Rectal smooth muscle tissue (tissue), 1 donor: ENCODE measurements around the gene LEP.

Experiments
- H3K27ac ChIP-seq: one replicate; pipeline ENCODE4 v1.7.0; 2013; ENCODE audit warnings: low read depth, low read length, inconsistent platforms
- H3K27me3 ChIP-seq: one replicate; pipeline ENCODE4 v1.7.0; 2013; ENCODE audit warnings: low read length; ENCODE audit not compliant: control insufficient read depth, insufficient read depth
- H3K36me3 ChIP-seq: one replicate; pipeline ENCODE4 v1.7.0; 2013; ENCODE audit warnings: low read length; ENCODE audit not compliant: control insufficient read depth, insufficient read depth
- H3K4me1 ChIP-seq: one replicate; pipeline ENCODE4 v1.7.0; 2013; ENCODE audit warnings: low read length; ENCODE audit not compliant: control insufficient read depth, insufficient read depth
- H3K4me3 ChIP-seq: one replicate; pipeline ENCODE4 v1.7.0; 2013; ENCODE audit warnings: low read length
- H3K9ac ChIP-seq: one replicate; pipeline ENCODE4 v1.7.0; 2013; ENCODE audit warnings: low read length

Gene LEP

GRCh38 chr7:128240696-128241386 lies at the start of gene LEP:
LEP (plus strand) TSS chr7:128241278; CDS start chr7:128252019, 10,741 bp downstream.
- no peaks in the 10 kb centered on the region for H3K4me1 ChIP-seq
- H3K36me3 ChIP-seq, result no peaks in the 10 kb centered on the region
- H3K27me3 ChIP-seq, result peaks cover 2% of the 10 kb centered on the region
- no peak within 1 kb of the TSS for H3K9ac ChIP-seq
- no peak within 1 kb of the TSS for H3K27ac ChIP-seq
- no peak within 1 kb of the TSS for H3K4me3 ChIP-seq

GRCh38 chr7:128192497-128193142 lies 48.5 kb upstream of the LEP start:
- no peaks in the 10 kb centered on the region for H3K36me3 ChIP-seq
- no peak overlapping the region for H3K9ac ChIP-seq
- no peak overlapping the region for H3K4me3 ChIP-seq
- H3K27me3 ChIP-seq, result no peaks in the 10 kb centered on the region
- no peak overlapping the region for H3K27ac ChIP-seq
- no peaks in the 10 kb centered on the region for H3K4me1 ChIP-seq

- no peak overlapping the region for H3K9ac ChIP-seq
- H3K27me3 ChIP-seq, result no peaks in the 10 kb centered on the region
- H3K4me3 ChIP-seq, result no peak overlapping the region
- no peaks in the 10 kb centered on the region for H3K4me1 ChIP-seq
- H3K27ac ChIP-seq, result no peak overlapping the region
- H3K36me3 ChIP-seq, result no peaks in the 10 kb centered on the region
Measured at GRCh38 chr7:128194533-128195282, 46.4 kb upstream of the LEP start.

GRCh38 chr7:128197589-128197988 lies 43.5 kb upstream of the LEP start:
- Histone ChIP-seq H3K4me3 (no peak overlapping the region), H3K27ac (no peak overlapping the region), H3K9ac (no peak overlapping the region), H3K4me1 (no peaks in the 10 kb centered on the region), H3K36me3 (no peaks in the 10 kb centered on the region), H3K27me3 (peaks cover 17% of the 10 kb centered on the region)

GRCh38 chr7:128197989-128198580 lies 43.0 kb upstream of the LEP start:
- Histone ChIP-seq H3K9ac (no peak overlapping the region), H3K36me3 (no peaks in the 10 kb centered on the region), H3K4me3 (no peak overlapping the region), H3K27me3 (peaks cover 21% of the 10 kb centered on the region), H3K27ac (no peak overlapping the region), H3K4me1 (no peaks in the 10 kb centered on the region)

GRCh38 chr7:128200376-128200775 lies 40.7 kb upstream of the LEP start:
- Histone ChIP-seq H3K4me3 (no peak overlapping the region), H3K9ac (no peak overlapping the region), H3K36me3 (no peaks in the 10 kb centered on the region), H3K4me1 (no peaks in the 10 kb centered on the region), H3K27ac (no peak overlapping the region), H3K27me3 (peaks cover 22% of the 10 kb centered on the region)

GRCh38 chr7:128201067-128201689 lies 39.9 kb upstream of the LEP start:
- peaks cover 22% of the 10 kb centered on the region for H3K27me3 ChIP-seq
- no peak overlapping the region for H3K27ac ChIP-seq
- peak overlapping the region; percentile 20 for H3K4me3 ChIP-seq
- H3K36me3 ChIP-seq, result no peaks in the 10 kb centered on the region
- no peaks in the 10 kb centered on the region for H3K4me1 ChIP-seq
- H3K9ac ChIP-seq, result no peak overlapping the region

- no peak overlapping the region for H3K9ac ChIP-seq
- H3K4me3 ChIP-seq, result no peak overlapping the region
- H3K27ac ChIP-seq, result no peak overlapping the region
- no peaks in the 10 kb centered on the region for H3K36me3 ChIP-seq
- H3K4me1 ChIP-seq, result no peaks in the 10 kb centered on the region
- peaks cover 22% of the 10 kb centered on the region for H3K27me3 ChIP-seq
Measured at GRCh38 chr7:128201690-128202085, 39.4 kb upstream of the LEP start.

- Histone ChIP-seq H3K9ac (no peak overlapping the region), H3K36me3 (no peaks in the 10 kb centered on the region), H3K4me3 (no peak overlapping the region), H3K27me3 (peaks cover 22% of the 10 kb centered on the region), H3K4me1 (no peaks in the 10 kb centered on the region), H3K27ac (no peak overlapping the region)
Measured at GRCh38 chr7:128202287-128202957, 38.7 kb upstream of the LEP start.

GRCh38 chr7:128203047-128203491 lies 38.0 kb upstream of the LEP start:
- Histone ChIP-seq H3K27me3 (peaks cover 22% of the 10 kb centered on the region), H3K27ac (no peak overlapping the region)

GRCh38 chr7:128203710-128204214 lies 37.3 kb upstream of the LEP start:
- H3K9ac ChIP-seq, result no peak overlapping the region
- H3K27ac ChIP-seq, result no peak overlapping the region
- H3K27me3 ChIP-seq, result peaks cover 22% of the 10 kb centered on the region
- no peaks in the 10 kb centered on the region for H3K36me3 ChIP-seq
- H3K4me3 ChIP-seq, result no peak overlapping the region
- H3K4me1 ChIP-seq, result no peaks in the 10 kb centered on the region

More at GRCh38 chr7:128203047-128203491, 38.0 kb upstream of the LEP start:
- H3K4me1 ChIP-seq, result no peaks in the 10 kb centered on the region
- no peak overlapping the region for H3K4me3 ChIP-seq
- H3K9ac ChIP-seq, result no peak overlapping the region
- no peaks in the 10 kb centered on the region for H3K36me3 ChIP-seq
